ES-I3 (cell line): ENCODE data around the gene PHEX.
"Not testable (repeated sequence)": the region's sequence is repeated elsewhere in the genome, so short reads cannot be mapped to it uniquely, and the experiment has no call there.

ENCODE experiments used
- H3K36me3 ChIP-seq: 2 replicates; pipeline ENCODE4 v1.6.1; 2013; ENCODE audit warnings: mild to moderate bottlenecking, low read length, control low read depth, moderate library complexity; ENCODE audit not compliant: insufficient read depth
- H3K4me1 ChIP-seq: 2 replicates; pipeline ENCODE4 v1.6.1; 2013; ENCODE audit warnings: mild to moderate bottlenecking, control low read depth, low read length; ENCODE audit not compliant: insufficient read depth
- H3K9ac ChIP-seq: 2 replicates; pipeline ENCODE4 v1.6.1; 2013; ENCODE audit warnings: low read depth, mild to moderate bottlenecking, low read length, moderate library complexity
- H3K9me3 ChIP-seq: 2 replicates; pipeline ENCODE4 v1.6.1; 2013; ENCODE audit warnings: mild to moderate bottlenecking, low read length, moderate library complexity; ENCODE audit not compliant: control insufficient read depth, insufficient read depth

Gene PHEX

DNA sequence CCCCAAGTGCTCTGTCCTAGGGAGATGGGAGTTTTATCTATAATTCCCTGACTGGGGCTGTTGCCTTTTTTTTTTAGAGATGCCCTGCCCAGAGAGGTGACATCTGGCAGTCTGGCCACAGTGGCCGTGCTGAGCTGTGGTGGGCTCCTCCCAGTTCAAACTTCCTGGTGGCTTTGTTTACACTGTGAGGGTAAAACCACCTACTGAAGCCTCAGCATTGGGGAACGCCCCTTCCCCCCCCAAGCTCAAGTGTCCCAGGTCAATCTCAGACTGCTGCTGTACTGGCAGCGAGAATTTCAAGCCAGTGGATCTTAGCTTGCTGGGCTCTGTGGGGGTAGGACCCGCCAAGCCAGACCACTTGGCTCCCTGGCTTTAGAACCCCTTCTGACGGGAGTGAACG lies 202.3 kb downstream of the PHEX start:
- no peaks in the 10 kb centered on the region for H3K4me1 ChIP-seq
- no peak overlapping the region for H3K9ac ChIP-seq
- H3K36me3 ChIP-seq: no peaks in the 10 kb centered on the region
- H3K9me3 ChIP-seq: no peaks in the 10 kb centered on the region

DNA sequence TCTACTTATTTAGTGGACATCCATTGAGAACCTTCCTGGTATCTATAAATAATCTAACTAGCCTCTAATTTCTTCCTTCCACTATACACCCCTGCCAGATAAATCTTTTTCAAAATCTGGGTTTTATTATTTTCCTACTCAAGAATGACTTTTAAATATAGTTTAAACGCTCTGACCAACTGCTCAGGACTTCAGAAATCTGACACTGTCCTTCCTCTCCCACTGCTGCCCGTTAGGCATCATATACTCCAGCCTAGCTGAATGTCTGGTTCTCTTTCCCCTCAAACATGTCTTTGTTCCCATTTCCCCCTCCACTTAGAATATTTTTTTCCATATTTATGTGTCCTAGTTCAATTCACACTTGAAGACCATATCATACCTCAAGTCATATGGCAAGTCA lies 205.4 kb downstream of the PHEX start:
- Histone ChIP-seq H3K9me3 (no peaks in the 10 kb centered on the region), H3K9ac (no peak overlapping the region), H3K4me1 (no peaks in the 10 kb centered on the region), H3K36me3 (no peaks in the 10 kb centered on the region)

GRCh38 chrX:22246620-22247019 lies 214.5 kb downstream of the PHEX start:
- Histone ChIP-seq H3K36me3 (no peaks in the 10 kb centered on the region; the same call in 1 of the 2 replicates), H3K4me1 (no peaks in the 10 kb centered on the region; the same call in 1 of the 2 replicates), H3K9ac (no peak overlapping the region), H3K9me3 (no peaks in the 10 kb centered on the region)

GRCh38 chrX:22247169-22247568 lies 215.0 kb downstream of the PHEX start:
- H3K36me3 ChIP-seq: no peaks in the 10 kb centered on the region; the same call in 1 of the 2 replicates
- H3K9ac ChIP-seq: no peak overlapping the region

DNA sequence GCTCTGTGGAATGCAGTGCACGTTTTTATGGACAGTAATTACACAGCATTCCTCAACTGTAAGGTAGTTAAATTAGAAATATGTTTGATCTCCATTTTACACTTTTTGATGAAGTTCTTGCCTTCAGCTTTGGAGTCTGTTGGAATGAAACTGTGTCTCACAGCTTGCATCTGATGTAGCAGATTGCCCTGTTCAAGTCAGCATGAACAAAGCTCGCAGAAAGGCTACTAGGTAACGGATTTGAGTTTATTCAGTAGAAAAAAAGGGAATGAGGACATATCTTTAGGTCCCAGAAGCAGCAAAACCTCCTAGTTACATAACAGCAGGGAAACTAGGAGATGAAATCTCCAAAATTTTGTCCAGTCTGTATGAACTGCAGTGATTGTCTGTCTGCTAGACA lies 216.3 kb downstream of the PHEX start:
- Histone ChIP-seq H3K4me1 (no peaks in the 10 kb centered on the region; the same call in 1 of the 2 replicates), H3K36me3 (no peaks in the 10 kb centered on the region; the same call in 1 of the 2 replicates), H3K9ac (no peak overlapping the region), H3K9me3 (no peaks in the 10 kb centered on the region)

More at GRCh38 chrX:22247169-22247568, 215.0 kb downstream of the PHEX start:
- no peaks in the 10 kb centered on the region; the same call in 1 of the 2 replicates for H3K4me1 ChIP-seq
- H3K9me3 ChIP-seq: no peaks in the 10 kb centered on the region

DNA sequence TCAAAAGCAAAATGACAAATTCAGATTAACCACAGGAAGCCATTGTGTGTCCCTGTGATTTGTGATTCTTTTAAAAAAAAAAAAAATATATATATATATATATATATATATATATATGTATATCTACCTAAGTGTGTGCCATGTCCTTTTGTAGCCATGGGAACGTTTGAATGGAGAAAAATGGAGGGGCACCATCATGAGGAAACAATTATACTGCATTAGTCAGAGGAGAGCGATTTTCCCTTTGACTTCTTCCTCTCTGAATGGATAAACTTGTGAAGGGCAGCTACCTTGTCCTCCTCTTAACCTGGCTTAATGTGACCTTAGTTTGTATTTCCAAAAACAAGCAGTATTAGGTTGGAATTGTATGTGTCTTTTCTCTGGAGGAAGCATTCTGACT lies 217.2 kb downstream of the PHEX start:
- H3K4me1 ChIP-seq: no peaks in the 10 kb centered on the region; the same call in 1 of the 2 replicates
- H3K9ac ChIP-seq: no peak overlapping the region
- no peaks in the 10 kb centered on the region for H3K9me3 ChIP-seq
- no peaks in the 10 kb centered on the region; the same call in 1 of the 2 replicates for H3K36me3 ChIP-seq

DNA sequence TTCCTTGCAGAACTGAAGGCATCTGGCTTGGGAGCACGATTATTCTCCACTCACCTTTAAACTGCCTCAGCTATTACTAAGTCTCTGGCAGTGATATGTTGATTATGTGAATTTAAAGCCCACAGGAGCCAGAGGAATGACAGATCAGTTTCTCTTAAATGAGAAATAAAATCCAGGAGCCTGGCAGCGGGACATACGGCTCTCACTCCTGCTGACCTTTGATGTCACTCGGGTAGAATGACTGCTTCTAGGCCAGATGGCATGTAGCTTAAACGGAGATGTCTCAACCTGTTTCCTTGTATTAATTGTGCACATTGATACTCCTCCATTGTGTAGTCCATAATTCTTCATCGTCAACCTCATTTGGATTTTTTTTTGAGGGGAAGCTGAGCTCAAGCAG lies 236.6 kb downstream of the PHEX start:
- H3K4me1 ChIP-seq: no peaks in the 10 kb centered on the region
- H3K9me3 ChIP-seq: no peaks in the 10 kb centered on the region
- H3K9ac ChIP-seq: no peak overlapping the region
- H3K36me3 ChIP-seq: no peaks in the 10 kb centered on the region

GRCh38 chrX:22272613-22273012 lies 240.5 kb downstream of the PHEX start, which contains the start of gene CBLL2:
TSS of gene CBLL2 (plus strand) at chrX:22272913. CDS start at chrX:22272992, 79 bp downstream.
- Histone ChIP-seq H3K9me3 (no peaks in the 10 kb centered on the region), H3K4me1 (no peaks in the 10 kb centered on the region), H3K9ac (no peak within 1 kb of the TSS), H3K36me3 (no peaks in the 10 kb centered on the region)

GRCh38 chrX:22273714-22274317 lies 241.7 kb downstream of the PHEX start:
- H3K9ac ChIP-seq: no peak overlapping the region
- no peaks in the 10 kb centered on the region for H3K36me3 ChIP-seq
- no peaks in the 10 kb centered on the region for H3K9me3 ChIP-seq
- no peaks in the 10 kb centered on the region for H3K4me1 ChIP-seq

GRCh38 chrX:22276781-22277180 lies 244.7 kb downstream of the PHEX start:
- Histone ChIP-seq H3K4me1 (no peaks in the 10 kb centered on the region), H3K9me3 (no peaks in the 10 kb centered on the region), H3K9ac (no peak overlapping the region), H3K36me3 (no peaks in the 10 kb centered on the region)

DNA sequence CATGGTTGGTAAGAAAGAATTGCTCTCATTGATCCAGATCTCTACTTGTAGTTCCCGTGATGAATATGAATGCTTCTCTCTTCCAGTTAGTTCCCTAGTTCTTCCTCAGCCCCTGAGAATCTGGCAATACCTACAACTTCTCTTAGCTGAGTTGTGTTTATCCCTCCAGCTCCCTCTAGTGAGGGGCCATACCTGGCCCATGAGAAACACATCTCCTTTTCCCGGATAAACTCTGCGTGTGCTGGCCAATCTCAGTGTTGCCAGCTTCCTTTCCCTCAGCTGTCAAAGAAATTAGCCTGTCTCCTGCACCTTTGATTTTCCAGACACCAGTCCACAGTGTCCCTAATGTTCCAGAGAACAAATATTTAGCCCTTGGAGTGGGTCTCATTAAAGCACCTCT lies 246.2 kb downstream of the PHEX start:
- Histone ChIP-seq H3K36me3 (peaks cover 2% of the 10 kb centered on the region; the same call in 1 of the 2 replicates), H3K4me1 (no peaks in the 10 kb centered on the region), H3K9ac (no peak overlapping the region), H3K9me3 (no peaks in the 10 kb centered on the region)

DNA sequence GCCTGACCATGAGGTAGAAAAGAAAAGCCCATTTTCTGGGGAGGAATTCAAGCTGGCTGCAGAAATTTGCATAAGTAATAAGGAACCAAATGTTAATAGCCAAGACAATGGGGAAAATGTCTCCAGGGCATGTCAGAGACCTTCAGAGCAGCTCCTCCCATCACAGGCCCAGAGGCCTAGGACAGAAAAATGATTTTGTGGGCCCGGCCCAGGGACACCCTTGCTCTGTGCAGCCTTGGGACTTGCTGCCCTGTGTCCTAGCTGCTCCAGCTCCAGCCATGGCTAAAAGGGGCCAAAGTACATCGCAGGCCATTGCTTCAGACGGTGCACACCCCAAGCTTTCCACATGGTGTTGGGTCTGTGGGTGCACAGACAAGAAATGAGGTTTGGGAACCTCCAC lies 257.1 kb downstream of the PHEX start:
- H3K4me1 ChIP-seq, H3K9ac ChIP-seq, H3K36me3 ChIP-seq, H3K9me3 ChIP-seq: not testable (repeated sequence)

GRCh38 chrX:22296871-22297270 lies 264.7 kb downstream of the PHEX start:
- Histone ChIP-seq H3K9me3 (no peaks in the 10 kb centered on the region), H3K9ac (no peak overlapping the region), H3K4me1 (peaks cover 6% of the 10 kb centered on the region; the same call in 1 of the 2 replicates), H3K36me3 (no peaks in the 10 kb centered on the region)

GRCh38 chrX:22300130-22300529 lies 268.0 kb downstream of the PHEX start:
- Histone ChIP-seq H3K4me1 (peaks cover 6% of the 10 kb centered on the region; the same call in 1 of the 2 replicates), H3K9ac (no peak overlapping the region), H3K36me3 (no peaks in the 10 kb centered on the region), H3K9me3 (no peaks in the 10 kb centered on the region)
